NCI-H1105 (cell line): Measurements from ENCODE around the gene SLC9A9.

Experiments
- DNase-seq: peaks from one replicate; lab custom pipeline; 2025; lab: John Stamatoyannopoulos, UW

SLC9A9 gene

GRCh38 chr3:143321058-143321769, 527.1 kb downstream of the SLC9A9 start:
- no peak for DNase-seq

- no peak for DNase-seq
Observed at GRCh38 chr3:143315766-143316165, 532.5 kb downstream of the SLC9A9 start.

DNA sequence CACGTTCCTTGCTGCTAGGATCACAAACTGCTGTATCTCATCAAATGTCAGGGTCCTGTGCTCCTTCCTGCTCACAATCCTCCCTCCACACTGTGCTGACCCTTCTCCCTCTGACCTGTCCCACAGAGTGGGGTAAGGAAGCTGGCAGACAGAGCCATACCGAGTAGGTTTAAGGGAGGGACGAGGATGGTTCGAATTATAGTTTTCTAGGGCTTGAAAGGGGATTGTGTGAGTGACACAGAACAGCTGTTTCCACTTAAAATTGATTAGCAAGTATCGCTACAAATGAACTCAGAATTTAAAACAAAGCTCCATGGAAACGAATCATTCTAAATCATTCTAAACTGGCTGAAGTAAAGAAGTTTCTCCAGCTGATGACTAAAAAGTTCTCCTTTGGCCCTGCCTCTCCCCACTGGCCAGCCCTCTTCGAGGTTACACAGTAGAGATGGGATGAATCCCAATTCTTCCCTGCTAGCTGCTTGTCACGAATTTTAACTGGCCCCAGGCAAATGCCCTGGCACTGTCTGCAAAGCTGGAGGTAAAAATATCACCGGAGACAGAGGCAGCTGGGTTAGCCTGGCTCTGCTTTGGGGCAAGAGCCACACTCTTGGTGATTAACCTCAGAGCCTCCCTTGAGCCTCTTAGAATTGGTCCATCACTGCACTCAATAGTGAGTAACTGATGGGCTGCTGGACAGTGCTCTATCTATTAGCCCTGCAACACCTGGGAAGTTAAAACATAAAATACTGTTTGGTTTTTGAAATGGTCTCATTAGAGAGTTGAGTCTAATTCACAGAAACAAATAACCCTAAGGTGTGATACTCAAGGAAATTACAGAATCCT, 533.8 kb downstream of the SLC9A9 start:
- DNase-seq = no peak

GRCh38 chr3:143313893-143314188, 534.4 kb downstream of the SLC9A9 start:
- no peak for DNase-seq

DNA sequence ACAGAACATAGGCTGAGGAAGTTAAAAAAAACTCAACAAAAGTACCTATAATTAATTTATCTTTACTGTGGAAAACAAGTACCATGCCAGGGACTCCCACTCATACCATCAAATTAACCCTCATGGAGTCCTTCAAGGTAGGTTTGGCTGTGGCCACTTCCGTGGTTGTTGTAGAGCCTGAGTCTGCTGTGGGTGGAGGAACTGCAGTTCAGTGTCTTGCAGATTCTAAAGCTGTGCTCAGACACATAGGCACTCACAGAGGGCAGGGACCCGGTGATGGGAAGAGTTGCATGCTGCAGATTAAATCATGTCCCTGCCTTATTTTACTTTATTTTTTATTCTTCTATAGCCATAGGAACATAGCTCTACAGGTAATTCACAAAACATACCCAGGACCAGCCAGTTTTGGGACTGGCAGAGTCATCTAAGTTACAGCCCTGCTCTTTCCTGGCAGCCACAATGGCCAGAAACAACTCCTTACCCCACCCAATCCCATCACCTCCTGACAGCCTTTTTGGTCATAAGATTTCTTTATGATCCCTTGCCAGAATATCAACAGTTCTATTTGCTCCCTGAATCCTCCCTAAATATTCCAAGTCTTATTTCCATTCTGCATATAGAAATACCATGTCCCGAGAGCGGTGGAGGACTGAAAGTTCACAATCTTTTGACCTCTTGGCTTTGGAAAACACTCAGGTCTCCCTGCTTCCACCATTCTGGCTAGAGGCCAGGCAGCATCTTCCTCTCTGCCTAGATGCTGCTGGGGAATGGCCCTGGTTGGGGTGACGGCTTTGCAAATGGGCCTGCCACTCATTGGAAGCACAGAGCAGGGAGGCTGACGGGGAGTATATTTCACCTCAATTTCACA, 535.0 kb downstream of the SLC9A9 start:
- no peak for DNase-seq

GRCh38 chr3:143311096-143311495, 537.2 kb downstream of the SLC9A9 start:
- no peak for DNase-seq

- DNase-seq = no peak
Observed at GRCh38 chr3:143309705-143310104, 538.6 kb downstream of the SLC9A9 start.

DNA sequence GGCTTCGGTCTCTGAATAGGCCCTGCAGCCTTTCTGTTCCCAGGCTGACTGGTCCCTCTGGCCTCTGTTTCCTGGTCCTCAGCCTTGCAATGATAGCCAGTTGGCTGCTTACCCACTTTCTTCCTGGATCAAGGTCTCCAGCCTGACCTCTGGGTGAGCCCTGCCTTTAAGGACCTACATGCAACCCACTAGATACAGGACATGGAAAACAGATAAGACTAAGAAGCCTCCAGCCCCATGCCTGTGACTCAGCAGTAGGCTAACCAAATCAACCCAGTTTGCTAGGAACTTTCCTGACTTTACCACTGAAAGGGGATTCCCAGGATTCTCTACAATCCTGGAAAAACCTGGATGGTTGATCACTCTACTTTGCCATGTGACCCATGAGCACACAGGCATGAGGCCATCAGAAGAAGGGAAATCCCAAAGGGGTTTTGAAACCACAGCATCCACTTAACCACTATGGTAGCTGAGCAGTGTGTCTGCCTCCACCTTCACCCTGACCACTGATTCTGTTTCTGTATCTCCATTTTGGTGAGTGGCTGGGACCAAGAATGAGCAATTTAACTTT, 540.6 kb downstream of the SLC9A9 start:
- no peak for DNase-seq

DNA sequence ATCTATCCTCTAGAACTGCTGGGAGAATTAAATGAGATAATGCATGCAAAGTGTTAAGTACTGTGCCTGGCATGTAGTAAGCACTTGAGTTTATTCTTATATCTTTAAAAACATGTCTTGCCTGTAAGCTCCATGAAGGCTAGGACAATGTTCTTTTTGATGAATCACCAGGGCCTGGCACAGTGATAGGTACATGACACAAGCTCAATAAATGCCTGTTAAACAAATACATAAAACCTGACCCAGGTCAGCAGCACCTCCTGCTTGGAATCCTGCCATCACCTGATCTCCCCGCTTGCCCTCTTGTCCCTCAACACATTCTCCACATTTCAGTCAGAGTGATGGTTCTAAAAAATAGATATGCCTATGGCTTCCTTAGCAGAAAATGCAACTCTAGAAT, 541.9 kb downstream of the SLC9A9 start:
- no peak for DNase-seq

DNA sequence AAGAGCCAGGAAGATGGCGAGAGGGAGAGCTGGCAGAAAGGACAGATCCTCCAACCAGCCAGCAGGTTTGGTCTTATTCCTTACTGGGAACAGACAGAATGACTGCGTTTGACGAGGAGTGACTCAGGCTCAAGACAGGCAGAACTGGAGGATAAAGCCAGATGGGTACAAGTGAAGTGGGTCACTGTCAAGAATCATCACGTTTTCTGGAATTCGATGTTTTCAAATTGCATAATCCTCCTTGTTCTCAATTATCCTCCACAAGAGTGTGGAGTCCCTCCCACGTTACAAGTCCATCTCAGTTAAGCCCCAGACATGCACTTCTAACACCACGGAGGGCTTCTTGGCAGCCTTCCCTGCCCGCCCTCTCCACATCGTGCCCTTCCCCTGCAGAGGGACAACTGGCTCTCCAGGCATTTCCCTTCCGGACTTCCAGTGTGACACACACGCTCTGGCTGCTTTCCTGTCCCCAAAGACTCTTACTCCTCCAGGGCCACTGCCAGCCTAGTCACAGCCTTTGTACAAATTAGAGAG, 545.6 kb downstream of the SLC9A9 start:
- DNase-seq = no peak

DNA sequence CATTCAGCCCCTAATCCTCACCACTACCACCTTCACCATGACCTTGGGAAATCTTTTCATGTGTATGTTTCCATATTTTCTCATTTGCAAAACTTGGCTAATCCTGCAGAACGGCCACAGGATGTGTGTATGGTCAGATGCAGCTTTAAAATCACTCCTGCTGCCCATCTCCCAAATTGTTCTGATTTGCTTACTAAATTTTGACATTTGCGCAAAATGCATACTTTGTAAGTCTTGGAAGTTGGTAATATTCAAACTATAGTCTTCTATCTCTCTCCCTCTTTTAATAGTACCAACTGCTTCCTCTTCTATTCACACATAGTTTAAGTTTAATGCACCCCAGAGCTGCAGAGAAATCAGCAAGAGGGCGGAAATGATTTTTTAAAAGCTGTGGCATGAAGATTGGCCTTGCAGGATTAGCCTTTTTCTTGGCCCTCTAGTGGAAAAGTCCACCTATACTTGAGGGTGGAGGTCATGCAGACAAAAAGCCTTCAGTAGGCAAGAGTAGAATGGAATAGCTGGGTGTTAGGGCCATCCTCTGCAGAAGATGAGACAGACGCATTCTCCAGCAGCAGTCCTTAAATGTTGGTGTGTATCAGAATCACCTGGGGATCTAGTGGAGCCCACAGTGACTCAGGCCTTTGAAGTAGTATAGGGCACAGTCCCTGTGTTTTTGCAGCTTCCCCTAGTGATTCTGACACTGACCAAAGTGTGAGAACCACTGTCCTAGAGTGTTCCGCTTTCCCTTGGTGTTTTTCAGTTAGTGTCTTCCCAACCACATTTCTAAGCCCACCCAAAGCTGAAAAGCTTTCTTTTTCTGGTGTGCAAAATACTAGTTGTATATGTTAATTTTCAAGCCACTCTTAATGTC, 547.0 kb downstream of the SLC9A9 start:
- DNase-seq = no peak

DNA sequence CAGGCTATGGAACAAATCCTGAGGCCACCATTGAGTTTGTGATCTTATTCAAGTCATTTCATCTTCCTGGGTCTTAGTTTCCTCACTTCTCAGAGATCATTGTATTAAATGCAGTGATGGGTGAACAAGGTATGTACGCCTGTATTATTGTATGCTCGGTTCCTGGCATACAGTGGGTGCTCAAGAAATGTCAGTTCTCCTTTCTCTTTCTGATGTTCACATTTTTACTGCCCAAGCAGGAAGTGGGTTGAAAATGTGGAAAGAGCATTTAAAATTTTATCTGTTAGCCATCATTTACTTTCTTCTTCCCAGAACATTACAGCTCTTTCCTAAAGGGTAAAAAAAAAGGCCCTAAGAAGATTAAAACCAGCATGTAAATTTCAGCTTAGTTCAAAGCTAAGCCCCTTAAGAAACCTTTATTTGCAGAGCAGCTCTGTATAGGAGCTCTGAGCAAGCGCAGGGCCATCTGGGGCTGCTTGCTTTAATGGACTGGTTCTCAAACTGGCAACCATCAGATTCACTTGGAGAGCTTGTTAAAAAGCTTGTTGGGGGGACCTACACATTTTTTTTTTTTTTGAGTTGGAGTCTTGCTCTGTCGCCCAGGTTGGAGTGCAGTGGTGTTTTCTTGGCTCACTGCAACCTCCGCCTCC, 549.3 kb downstream of the SLC9A9 start:
- no peak for DNase-seq

- DNase-seq = no peak
Observed at GRCh38 chr3:143298380-143298779, 549.9 kb downstream of the SLC9A9 start.

GRCh38 chr3:143295201-143296080, 552.8 kb downstream of the SLC9A9 start:
- DNase-seq = no peak

GRCh38 chr3:143294188-143294587, 554.1 kb downstream of the SLC9A9 start:
- no peak for DNase-seq

- no peak for DNase-seq
Observed at GRCh38 chr3:143291836-143292447, 556.3 kb downstream of the SLC9A9 start.

GRCh38 chr3:143288944-143289343, 559.3 kb downstream of the SLC9A9 start:
- DNase-seq = no peak

- DNase-seq = no peak
Observed at GRCh38 chr3:143287403-143287802, 560.9 kb downstream of the SLC9A9 start.

DNA sequence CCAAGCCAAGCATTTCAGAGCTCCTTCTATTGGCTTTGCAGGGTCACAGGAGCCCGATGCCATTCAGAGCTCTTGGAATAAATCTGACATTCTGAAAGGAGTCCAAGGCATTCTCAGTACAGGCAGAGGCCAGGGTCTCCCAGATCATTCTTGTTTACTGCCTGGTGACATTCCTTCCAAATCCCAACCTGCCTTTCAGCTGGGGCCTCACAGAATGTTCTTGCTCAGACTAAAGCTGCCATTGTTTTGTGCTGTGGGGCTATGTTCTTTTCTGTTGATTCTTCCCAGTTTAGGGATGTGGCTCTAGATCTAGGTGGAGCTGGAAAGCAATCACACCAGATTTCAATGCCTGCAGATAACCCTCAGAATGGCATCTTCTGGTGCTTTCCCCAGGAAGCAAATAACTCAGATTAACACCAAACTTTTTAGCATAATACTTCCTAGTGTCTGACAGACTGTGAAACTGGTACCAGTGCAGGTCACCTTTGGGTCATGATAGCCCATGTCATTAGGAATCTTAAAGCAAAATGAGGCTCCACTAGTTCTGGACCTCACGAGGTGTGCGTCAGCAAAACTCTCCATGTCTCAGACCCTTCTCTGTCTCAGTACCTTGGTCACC, 561.8 kb downstream of the SLC9A9 start:
- no peak for DNase-seq
